NCI-H526 treated with DMSO at 0.1 percent for 48 hours (cell line): Measurements from ENCODE around the gene RNU6-7.

ENCODE experiments used
- DNase-seq: peaks from one replicate; lab custom pipeline; 2025; lab: John Stamatoyannopoulos, UW

RNU6-7 gene

GRCh38 chr14:32205554-32205953 lies 3.7 kb downstream of the RNU6-7 start:
- no peak for DNase-seq

- DNase-seq = no peak
These were observed 4.1 kb downstream of the RNU6-7 start for GRCh38 chr14:32205984-32206383.

GRCh38 chr14:32206552-32206951 lies 4.7 kb downstream of the RNU6-7 start:
- DNase-seq = no peak

DNA sequence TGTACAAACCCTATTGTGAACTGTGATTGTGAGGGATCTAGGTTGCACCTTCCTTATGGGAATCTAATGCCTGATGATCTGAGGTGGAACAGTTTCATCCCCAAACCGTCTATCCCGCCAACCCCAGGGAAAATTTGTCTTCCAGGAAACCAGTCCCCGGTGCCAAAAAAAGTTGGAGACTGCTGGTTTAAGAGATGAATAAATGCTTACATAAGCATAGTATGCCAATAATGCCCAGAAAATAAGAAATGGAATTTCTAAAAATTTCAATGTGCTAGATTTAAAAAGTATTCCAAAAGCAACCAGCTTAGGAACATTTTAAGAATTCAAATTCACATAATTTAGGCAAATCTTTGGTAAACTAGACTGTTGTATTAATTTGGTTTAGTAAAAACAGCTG lies 6.6 kb downstream of the RNU6-7 start:
- no peak for DNase-seq

GRCh38 chr14:32209471-32209870 lies 7.6 kb downstream of the RNU6-7 start:
- DNase-seq = no peak

- DNase-seq = no peak
These were observed 9.2 kb downstream of the RNU6-7 start for GRCh38 chr14:32211068-32211404.

DNA sequence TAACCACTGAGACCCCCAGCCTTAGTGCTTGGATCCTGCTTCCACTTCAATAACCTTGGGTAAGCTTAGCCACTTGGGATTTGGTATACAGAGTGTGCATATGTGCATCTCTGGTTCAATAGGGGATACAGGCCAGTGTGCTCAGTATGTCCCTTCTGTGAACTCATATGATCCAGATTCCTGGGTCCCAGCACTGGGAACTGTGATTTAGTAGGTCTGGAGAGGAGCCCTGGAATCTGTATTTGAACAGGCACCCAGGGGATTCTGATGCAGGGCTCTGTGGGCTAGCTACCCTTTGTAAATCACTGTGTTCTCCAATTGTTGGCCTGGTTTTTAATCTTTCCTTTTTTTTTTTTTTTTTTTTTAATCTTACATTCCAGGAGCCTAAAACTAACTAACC lies 11.0 kb downstream of the RNU6-7 start:
- DNase-seq = no peak

DNA sequence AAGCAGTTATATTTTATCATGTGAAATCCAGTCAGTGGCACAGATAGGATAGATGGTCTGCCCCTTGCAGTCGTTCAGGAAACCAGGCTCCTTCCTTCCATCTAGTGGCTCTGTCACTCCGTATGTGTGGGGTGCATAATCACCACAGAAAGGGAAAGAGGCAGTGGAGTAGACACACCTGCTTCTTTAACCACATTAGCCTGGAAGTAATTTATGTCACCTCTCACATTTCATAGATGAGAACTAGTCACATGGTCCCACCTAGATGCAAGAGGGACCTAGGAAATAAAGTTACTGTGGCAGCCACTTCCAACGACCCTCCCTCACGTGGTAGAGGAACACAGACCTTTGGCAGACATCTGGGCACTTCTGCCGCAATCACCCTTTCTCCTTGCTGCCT lies 15.5 kb downstream of the RNU6-7 start:
- peak; percentile 40 for DNase-seq

- no peak for DNase-seq
These were observed 23.0 kb downstream of the RNU6-7 start for GRCh38 chr14:32224737-32225377.

- no peak for DNase-seq
These were observed 23.6 kb downstream of the RNU6-7 start for GRCh38 chr14:32225378-32225920.

DNA sequence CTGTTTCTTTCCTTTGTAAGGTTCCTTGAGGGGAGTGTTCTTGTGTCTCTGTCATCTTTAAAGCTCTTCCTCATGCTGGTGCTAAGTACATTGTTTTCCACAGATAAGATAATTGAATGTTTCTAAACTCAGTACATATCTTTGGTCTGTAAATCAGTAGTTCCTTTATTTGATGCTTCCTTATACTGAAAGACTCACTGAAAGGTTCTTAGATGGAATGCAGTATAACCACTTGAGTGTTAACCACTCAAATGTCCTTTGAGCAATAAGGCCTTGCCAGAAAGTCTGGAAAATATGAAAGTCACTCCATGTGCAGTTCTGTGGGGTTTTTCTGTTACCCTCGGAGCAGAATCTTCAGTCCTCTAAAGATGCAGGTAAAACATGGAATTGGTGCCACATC lies 24.2 kb downstream of the RNU6-7 start:
- no peak for DNase-seq

GRCh38 chr14:32230181-32230580 lies 28.3 kb downstream of the RNU6-7 start:
- DNase-seq = no peak

- no peak for DNase-seq
These were observed 28.9 kb downstream of the RNU6-7 start for GRCh38 chr14:32230695-32231280.

DNA sequence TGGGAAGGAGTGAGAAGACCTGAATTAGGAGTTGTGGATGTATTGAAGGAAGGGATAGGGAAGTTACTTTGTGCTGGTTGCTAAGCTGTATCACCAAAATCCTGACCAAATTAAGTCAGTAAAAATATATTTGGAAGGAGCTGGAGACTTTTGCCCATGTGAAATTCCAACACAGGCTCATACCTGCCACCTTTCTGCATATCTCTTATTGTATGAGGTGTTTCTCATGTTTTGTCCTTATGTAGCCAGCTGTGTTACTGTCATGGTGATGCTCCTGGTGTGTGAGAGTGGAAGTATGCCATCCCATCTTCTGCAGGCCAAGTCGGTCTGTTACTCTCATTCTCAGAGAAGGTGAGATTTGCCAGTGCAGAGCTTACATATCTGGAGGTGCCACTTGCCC lies 30.6 kb downstream of the RNU6-7 start:
- DNase-seq = no peak

GRCh38 chr14:32233260-32233659 lies 31.4 kb downstream of the RNU6-7 start:
- no peak for DNase-seq

- no peak for DNase-seq
These were observed 42.6 kb downstream of the RNU6-7 start for GRCh38 chr14:32244404-32244803.

- no peak for DNase-seq
These were observed 44.9 kb downstream of the RNU6-7 start for GRCh38 chr14:32246751-32247150.

DNA sequence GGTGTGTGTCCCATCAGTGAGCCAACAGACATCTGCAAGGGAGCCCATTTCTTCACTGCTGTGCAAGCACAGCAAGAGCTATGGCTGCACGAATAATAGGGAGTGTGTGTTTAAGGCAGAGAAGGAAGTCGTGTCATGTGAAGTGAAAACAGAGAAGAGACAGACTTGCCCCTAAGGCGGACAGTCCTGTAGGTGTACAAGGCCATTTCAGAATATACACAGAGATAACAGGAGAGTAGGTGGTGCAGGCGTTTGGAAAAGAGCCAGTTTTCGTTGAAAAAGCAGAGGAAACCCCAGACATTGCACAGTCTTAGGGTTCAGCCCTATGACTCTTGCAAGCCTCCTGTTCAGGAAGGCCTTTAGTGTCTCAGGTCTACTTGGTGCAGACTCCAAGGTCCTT lies 47.5 kb downstream of the RNU6-7 start:
- DNase-seq = no peak

DNA sequence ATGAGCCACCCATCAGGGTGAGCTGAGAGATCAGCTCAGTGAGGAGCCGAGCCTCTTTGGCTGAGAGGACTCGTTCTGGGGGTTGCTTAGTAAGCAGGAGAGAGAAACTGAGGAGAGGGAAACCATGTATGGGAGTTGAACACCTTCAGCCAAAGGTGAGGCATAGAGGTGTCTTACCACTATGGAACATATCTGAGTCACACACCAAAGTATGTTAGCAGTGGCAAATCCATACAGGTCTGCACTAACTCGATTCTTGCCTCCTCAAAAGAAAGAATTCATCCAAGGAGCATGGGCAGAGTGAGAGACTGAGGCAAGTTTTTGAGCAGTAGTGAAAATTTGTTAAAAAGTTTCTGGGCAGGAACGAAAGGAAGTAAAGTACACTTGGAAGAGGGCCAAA lies 47.9 kb downstream of the RNU6-7 start:
- no peak for DNase-seq

- no peak for DNase-seq
These were observed 48.8 kb downstream of the RNU6-7 start for GRCh38 chr14:32250681-32251080.

GRCh38 chr14:32251530-32251929 lies 49.7 kb downstream of the RNU6-7 start:
- no peak for DNase-seq
